A549 treated with GW870086 at 1 μM for 4 hours (cell line): ENCODE measurements around the gene BDH1. TPM values are rescaled to one million over a fixed set of nuclear protein-coding genes. Genes with fewer than 3 reads are reported as not detected.

Experiments used
- total RNA-seq: library from RNA; stranded (reverse); fragments of 200-300 nt; extraction: Qiagen RNA extraction; gene quantifications from 5 replicates; pipeline ENCODE4 v1.2.3, GENCODE V29; 2022; ENCODE audit warnings: low read depth

The BDH1 gene
- 3.5 to 4.5 TPM (median 4.2 TPM) in 5 replicates for total RNA-seq

DNA sequence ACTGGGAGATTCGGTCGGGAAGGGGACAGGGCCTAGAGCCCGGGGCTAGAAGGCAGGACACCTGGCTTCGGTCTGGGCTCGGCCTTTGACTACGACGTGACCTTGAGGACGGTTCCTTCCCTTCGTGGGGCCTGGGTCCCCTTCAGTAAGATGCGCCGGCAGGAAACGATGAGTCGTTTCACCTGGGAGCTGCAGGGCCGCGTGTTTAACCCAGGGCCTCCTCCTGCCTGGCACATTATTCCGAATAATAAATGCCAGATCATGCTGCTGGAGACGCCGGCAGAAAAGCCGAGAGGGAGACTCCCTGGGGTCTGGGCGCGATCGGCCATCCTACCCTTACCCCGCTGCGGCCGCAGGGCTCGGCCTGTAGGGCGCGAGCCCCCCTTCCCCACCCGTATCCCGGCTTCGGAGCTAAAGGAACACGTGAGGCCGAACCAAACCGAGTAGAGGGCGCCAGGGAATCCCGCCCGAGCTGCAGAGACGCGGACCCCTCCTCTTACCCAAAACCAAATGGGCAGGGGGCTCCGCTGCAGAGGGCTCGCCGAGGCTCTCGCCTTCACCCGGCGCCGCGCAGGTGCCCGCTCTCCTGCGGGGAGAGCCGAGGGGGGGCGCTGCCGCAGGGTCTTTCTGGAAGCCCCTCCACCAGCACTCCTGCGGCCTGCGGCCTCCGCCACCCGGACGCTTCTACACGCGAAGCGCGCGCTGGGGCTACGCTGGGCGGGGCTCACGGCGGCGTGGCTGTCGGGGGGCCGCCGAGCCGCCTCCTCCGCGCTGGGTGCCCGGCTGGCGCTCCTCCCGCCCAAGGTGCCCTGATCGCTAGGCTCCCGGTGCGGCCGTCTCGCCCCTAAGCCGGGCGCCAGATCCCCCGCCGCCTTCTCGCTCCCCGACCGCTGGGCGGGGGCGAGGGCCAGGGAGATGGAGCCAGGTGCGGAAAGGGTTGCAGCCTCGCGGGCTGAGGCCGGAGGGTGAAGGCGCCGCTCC lies at the start of gene BDH1:
Gene BDH1 (minus strand): TSS at position 688 of the 981 bp plus-strand sequence. CDS start 9,525 bp downstream, outside the sequence.

Other genes starting within 250 kb of the BDH1 start
- gene RUBCN, start 180.9 kb upstream of the BDH1 start, total RNA-seq, result 7.7 to 10.7 TPM (median 9.7 TPM) in 5 replicates
- gene FYTTD1, start 193.9 kb upstream of the BDH1 start, total RNA-seq, result 26.3 to 32.8 TPM (median 29.4 TPM) in 5 replicates
- gene LRCH3, start 235.3 kb upstream of the BDH1 start, total RNA-seq, result 11.0 to 18.8 TPM (median 13.2 TPM) in 5 replicates